Spleen (tissue), 13 donors: ENCODE results near the gene NEDD4. TPM values are rescaled to one million over a fixed set of nuclear protein-coding genes. Genes with fewer than 3 reads are reported as not detected.

Experiments used
- DNase-seq: peaks from one replicate; pipeline ENCODE4 v3.0.0-alpha.2; 2020
- H3K27ac ChIP-seq, 8 donors: fragments of 200-600 bp; sonication (generic) in 7 of 8; 1 replicate in 4 of 8; 2 replicates in 4 of 8; pipeline versions ENCODE4 v1.5.0 to v1.8.0; 2016 to 2021; ENCODE audit warnings: inconsistent platforms in 4 of 8, mild to moderate bottlenecking in 4 of 8, moderate library complexity in 1 of 8
- H3K27me3 ChIP-seq, 7 donors: fragments of 200-600 bp; sonication (generic) in 6 of 7; replicated peaks in 1 of 7; 1 replicate in 4 of 7; 2 replicates in 3 of 7; pipeline versions ENCODE4 v1.5.0 to v1.8.0; 2016 to 2021; ENCODE audit warnings: inconsistent platforms in 3 of 7, mild to moderate bottlenecking in 1 of 7
- H3K36me3 ChIP-seq, 6 donors: fragments of 200-600 bp; sonication (generic) in 5 of 6; 1 replicate in 4 of 6; 2 replicates in 2 of 6; pipeline versions ENCODE4 v1.5.0 to v1.8.0; 2016 to 2021; ENCODE audit warnings: inconsistent platforms in 2 of 6
- H3K4me1 ChIP-seq, 6 donors: fragments of 200-600 bp; sonication (generic) in 5 of 6; 1 replicate in 3 of 6; 2 replicates in 3 of 6; pipeline versions ENCODE4 v1.5.0 to v1.8.0; 2016 to 2021; ENCODE audit warnings: inconsistent platforms in 3 of 6
- H3K4me3 ChIP-seq, 8 donors: fragments of 200-600 bp; sonication (generic) in 7 of 8; 1 replicate in 4 of 8; 2 replicates in 4 of 8; pipeline versions ENCODE4 v1.5.0 to v1.8.0; 2016 to 2021; ENCODE audit warnings: inconsistent platforms in 4 of 8, mild to moderate bottlenecking in 4 of 8, moderate library complexity in 2 of 8
- H3K9me3 ChIP-seq, 8 donors: fragments of 200-600 bp; sonication (generic) in 7 of 8; 1 replicate in 4 of 8; 2 replicates in 4 of 8; pipeline versions ENCODE4 v1.5.0 to v1.8.0; 2016 to 2021; ENCODE audit warnings: inconsistent platforms in 4 of 8
- POLR2A ChIP-seq, 3 donors: fragments of 450-650 bp; IDR thresholded peaks; one replicate each; pipeline ENCODE4 v1.5.1; 2017; ENCODE audit warnings: antibody characterized with exemption in 3 of 3, mild to moderate bottlenecking in 1 of 3
- POLR2AphosphoS5 ChIP-seq, 3 donors: sonication (generic); formaldehyde crosslinking; IDR thresholded peaks; one replicate each; pipeline ENCODE4 v1.5.1; 2017; ENCODE audit warnings: antibody characterized with exemption in 3 of 3
- WGBS, 5 donors: extraction: QIAGEN DNeasy Blood & Tissue Kit in 3 of 5; methylation state at CpG; one replicate each; pipeline versions ENCODE4 v1.1.5 to v1.1.7; 2013 to 2018; 5-methylcytosine and 5-hydroxymethylcytosine counted together
- intact Hi-C: fragments of 100-400 bp; cut with DNase I; formaldehyde crosslinking; loops from one replicate; pipeline ENCODE4 v1.15.0; 2023; ENCODE audit warnings: low total_unique reads
- long read RNA-seq, 2 donors: transcript quantifications; one replicate each; lab custom pipeline, GENCODE V29; 2026
- polyA plus RNA-seq, 3 donors: library from polyadenylated mRNA; stranded (reverse); fragments of 200-250 nt; gene quantifications; one replicate each; pipeline ENCODE4 v1.2.1, GENCODE V29; 2013
- total RNA-seq, 7 donors: library from RNA; depleted of rRNA in 3 of 7; stranded (reverse); fragments of >200 nt in 3 of 7; fragmentation: NEBNext Ultra II Directional in 4 of 7; extraction: Animal tissue kit (Norgen Biotek cat#: 25700) in 4 of 7; gene quantifications; one replicate each; pipeline versions ENCODE4 v1.1.0 to v1.2.1, GENCODE V29; 2016 to 2021
- TF ChIP-seq, protein P1 (sequence below), 11 experiments: fragments of 200-600 bp in 7 of 11; fragments of 450-650 bp in 4 of 11; sonication (generic) in 4 of 11; IDR thresholded peaks in 8 of 11; conservative IDR thresholded peaks in 3 of 11; 1 replicate in 7 of 11; 2 replicates in 4 of 11; pipeline versions ENCODE4 v1.4.0 to v1.8.0; 2016 to 2021; ENCODE audit warnings: antibody characterized with exemption in 11 of 11, inconsistent platforms in 4 of 11, mild to moderate bottlenecking in 1 of 11
- donor health status: healthy with polysubstance abuse.
- donor health status: DM: no; HTN: no; CAD: no; lungs with moderate emphysema.
- donor health status: DM: no; HTN: no; CAD: no.
- donor health status: Bipolar disorder and iron deficiency.
- donor health status: healthy.
- donor health status: DM: no; HTN: no; CAD: no.
- donor health status: DM: yes; HTN: yes; CAD: no.

NEDD4 gene
- 10 to 100 TPM; 12.9 to 22.0 (median 18.5) TPM for total RNA-seq
- polyA plus RNA-seq, result 1 to 10 TPM; 1.5 to 3.3 (median 1.6) TPM
- long read RNA-seq, donor 1, full-length matches to known transcripts, result 1 of 1 reads
- long read RNA-seq, donor 1, partial matches to known transcripts, result 0 of 1 reads
- long read RNA-seq, donor 1, other reads (novel, unspliced or antisense), result 0 of 1 reads
- long read RNA-seq, donor 2, full-length matches to known transcripts, result 1 of 1 reads
- long read RNA-seq, donor 2, partial matches to known transcripts, result 0 of 1 reads
- long read RNA-seq, donor 2, other reads (novel, unspliced or antisense), result 0 of 1 reads

DNA sequence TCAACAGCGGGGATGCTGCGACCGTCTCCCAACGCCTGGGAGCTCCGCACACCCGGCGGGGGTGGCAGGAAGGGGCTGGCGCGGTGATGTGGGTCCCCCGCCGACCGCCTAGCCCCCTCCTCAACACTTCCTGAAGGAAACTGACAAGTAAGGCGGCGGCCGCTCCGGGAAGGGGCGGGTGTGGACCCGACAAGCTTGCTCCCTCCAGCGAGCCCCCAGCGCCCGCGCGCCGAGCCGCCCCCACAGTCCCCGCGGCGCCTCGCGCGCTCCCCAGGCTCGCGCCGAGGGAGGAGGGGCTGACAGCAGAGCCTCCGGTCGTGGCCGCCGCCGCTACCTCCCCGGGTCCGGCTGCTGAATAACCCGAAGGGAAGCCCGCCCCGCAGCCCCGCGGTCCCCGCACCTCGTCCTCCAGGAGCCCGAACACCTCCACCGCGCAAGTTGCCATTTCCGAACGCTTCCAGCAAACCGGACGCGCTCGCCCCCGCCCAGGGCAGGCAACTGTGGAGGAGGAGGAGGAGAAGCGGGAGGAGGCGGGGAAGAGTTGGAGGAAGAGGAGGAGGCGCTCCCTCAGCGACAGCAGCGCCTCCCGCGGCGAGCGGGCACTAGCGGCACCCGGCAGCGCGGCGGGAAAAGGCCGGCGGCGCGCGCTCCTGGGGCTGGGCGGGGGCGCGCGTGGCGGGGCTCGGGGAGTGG lies at the start of gene NEDD4:
TSS of gene NEDD4 (minus strand) at position 502 of the 693 bp plus-strand sequence. CDS start at position 445, 57 bp downstream.
- Histone ChIP-seq H3K36me3 (no peaks in the 10 kb centered on the region), H3K27me3 (peaks cover 0 to 26% (median 0%) of the 10 kb centered on the region in 7 donors), H3K4me1 (peaks cover 6 to 48% (median 22%) of the 10 kb centered on the region in 6 donors), H3K9me3 (no peaks in the 10 kb centered on the region), H3K4me3 (peak within 1 kb of the TSS; percentile 56 to 93 (median 90)), H3K27ac (peak within 1 kb of the TSS; percentile 49 to 93 (median 90))
- intact Hi-C loops, result no loop called here
- WGBS, 5 donors, result 0 to 1% (median 0%) methylated on average over 56 to 83 of the region's 83 CpGs
- peak; percentile 94 for DNase-seq
- no peak for TF ChIP-seq POLR2A (IDR thresholded peaks at IDR 0.05)
- TF ChIP-seq, protein P1, sequence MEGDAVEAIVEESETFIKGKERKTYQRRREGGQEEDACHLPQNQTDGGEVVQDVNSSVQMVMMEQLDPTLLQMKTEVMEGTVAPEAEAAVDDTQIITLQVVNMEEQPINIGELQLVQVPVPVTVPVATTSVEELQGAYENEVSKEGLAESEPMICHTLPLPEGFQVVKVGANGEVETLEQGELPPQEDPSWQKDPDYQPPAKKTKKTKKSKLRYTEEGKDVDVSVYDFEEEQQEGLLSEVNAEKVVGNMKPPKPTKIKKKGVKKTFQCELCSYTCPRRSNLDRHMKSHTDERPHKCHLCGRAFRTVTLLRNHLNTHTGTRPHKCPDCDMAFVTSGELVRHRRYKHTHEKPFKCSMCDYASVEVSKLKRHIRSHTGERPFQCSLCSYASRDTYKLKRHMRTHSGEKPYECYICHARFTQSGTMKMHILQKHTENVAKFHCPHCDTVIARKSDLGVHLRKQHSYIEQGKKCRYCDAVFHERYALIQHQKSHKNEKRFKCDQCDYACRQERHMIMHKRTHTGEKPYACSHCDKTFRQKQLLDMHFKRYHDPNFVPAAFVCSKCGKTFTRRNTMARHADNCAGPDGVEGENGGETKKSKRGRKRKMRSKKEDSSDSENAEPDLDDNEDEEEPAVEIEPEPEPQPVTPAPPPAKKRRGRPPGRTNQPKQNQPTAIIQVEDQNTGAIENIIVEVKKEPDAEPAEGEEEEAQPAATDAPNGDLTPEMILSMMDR (IDR thresholded peaks at IDR 0.05 in 8 of 11, conservative IDR thresholded peaks at IDR 0.05 in 3 of 11), result peak in 10 of 11 experiments; percentile 6 to 66 (median 44)
- TF ChIP-seq POLR2AphosphoS5 (IDR thresholded peaks at IDR 0.05), result peak; percentile 82 to 89 (median 86)

DNA sequence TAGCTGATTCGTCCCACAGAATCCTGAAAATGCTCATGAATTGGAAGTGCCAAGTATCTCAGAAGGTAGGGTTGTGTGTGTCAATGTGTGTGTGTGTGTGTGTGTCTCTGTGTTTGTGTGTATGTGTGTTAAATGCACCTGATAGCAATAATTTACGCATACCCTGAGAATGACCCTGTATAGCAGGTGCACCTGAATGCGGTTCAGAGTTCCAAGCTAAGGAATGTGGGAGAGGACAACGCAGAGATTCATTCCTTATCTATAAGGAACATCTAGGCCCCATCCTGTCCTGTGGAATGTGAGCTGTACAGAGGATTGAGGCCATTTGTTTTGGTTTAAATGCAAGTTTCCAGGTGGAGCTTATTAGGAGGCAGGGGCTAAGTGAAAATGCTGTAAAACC lies 49.1 kb upstream of the NEDD4 start:
- H3K4me3 ChIP-seq, result no peak overlapping the region
- TF ChIP-seq POLR2A (IDR thresholded peaks at IDR 0.05), result no peak
- TF ChIP-seq, protein P1 (IDR thresholded peaks at IDR 0.05 in 8 of 11, conservative IDR thresholded peaks at IDR 0.05 in 3 of 11), result no peak
- TF ChIP-seq POLR2AphosphoS5 (IDR thresholded peaks at IDR 0.05), result no peak
- no peaks in the 10 kb centered on the region for H3K36me3 ChIP-seq
- H3K27me3 ChIP-seq, result no peaks in the 10 kb centered on the region
- intact Hi-C loops, result no loop called here
- peak overlapping the region in 2 of 8 donors; percentile 47 to 58 for H3K27ac ChIP-seq
- peaks cover 0 to 15% (median 0%) of the 10 kb centered on the region in 6 donors for H3K4me1 ChIP-seq
- WGBS, 5 donors, result 80 to 85% (median 82%) methylated on average over 4 of the region's 4 CpGs
- no peak for DNase-seq
- H3K9me3 ChIP-seq, result no peaks in the 10 kb centered on the region

DNA sequence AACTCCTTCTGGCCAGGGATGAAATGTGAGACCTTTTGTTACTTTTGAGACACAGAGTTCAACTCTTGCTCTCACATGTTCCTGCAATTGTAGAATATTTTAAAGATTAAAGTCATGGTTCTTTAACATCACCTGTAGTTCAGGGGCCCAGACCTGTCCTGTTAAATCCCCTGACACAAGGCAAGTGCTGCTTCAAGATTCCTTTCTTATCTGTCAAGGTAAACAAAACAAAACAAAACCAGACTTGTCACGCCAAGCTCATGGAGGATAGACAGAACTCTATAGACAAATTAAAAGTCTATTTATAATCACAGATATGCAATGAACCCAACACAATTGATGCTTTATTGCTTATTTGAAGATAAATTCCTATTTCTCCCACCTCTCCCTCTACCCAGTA lies 48.6 kb upstream of the NEDD4 start:
- TF ChIP-seq POLR2A (IDR thresholded peaks at IDR 0.05) (no peak), POLR2AphosphoS5 (IDR thresholded peaks at IDR 0.05) (no peak)
- TF ChIP-seq, protein P1 (IDR thresholded peaks at IDR 0.05 in 8 of 11, conservative IDR thresholded peaks at IDR 0.05 in 3 of 11), result no peak
- no peaks in the 10 kb centered on the region for H3K27me3 ChIP-seq
- WGBS, 5 donors, result 79 to 97% (median 93%) methylated on average over 1 of the region's 1 CpG
- H3K36me3 ChIP-seq, result no peaks in the 10 kb centered on the region
- intact Hi-C loops, result no loop called here
- H3K9me3 ChIP-seq, result no peaks in the 10 kb centered on the region
- no peak for DNase-seq
- H3K4me3 ChIP-seq, result no peak overlapping the region
- peaks cover 0 to 15% (median 0%) of the 10 kb centered on the region in 6 donors for H3K4me1 ChIP-seq
- H3K27ac ChIP-seq, result no peak overlapping the region
